Activated CD4-positive, alpha-beta memory T cell treated with anti-CD3 and anti-CD28 coated beads, Interleukin-2, amount 10 ng/mL, durations not matched to agents 7 days and 5 days (primary cell): ENCODE data around the gene TNP2. TPM values are rescaled to one million over a fixed set of nuclear protein-coding genes. Genes with fewer than 3 reads are reported as not detected.
"Not testable (repeated sequence)": the region's sequence is repeated elsewhere in the genome, so short reads cannot be mapped to it uniquely, and the experiment has no call there.

Experiments
- CTCF ChIA-PET: fragments of 350-600 bp; sonication (Branson Sonifier 250); formaldehyde crosslinking; loops from one replicate; lab custom pipeline; 2021; ENCODE audit warnings: antibody characterized with exemption, inconsistent platforms; lab: Charles Lee
- POLR2A ChIA-PET: fragments of 350-600 bp; sonication (Branson Sonifier 250); formaldehyde crosslinking; loops from one replicate; lab custom pipeline; 2021; ENCODE audit warnings: antibody characterized with exemption; lab: Charles Lee
- DNase-seq: peaks from one replicate; pipeline ENCODE4 v3.0.0-alpha.2; 2020
- H3K27ac Mint-ChIP-seq: one replicate; pipeline ENCODE4 v1.8.0; 2021; ENCODE audit warnings: mild to moderate bottlenecking, mixed read lengths
- H3K27me3 Mint-ChIP-seq: one replicate; pipeline ENCODE4 v1.8.0; 2021; ENCODE audit warnings: mixed read lengths
- H3K36me3 Mint-ChIP-seq: one replicate; pipeline ENCODE4 v1.8.0; 2021; ENCODE audit warnings: low read depth, mixed read lengths
- H3K4me1 Mint-ChIP-seq: one replicate; pipeline ENCODE4 v1.8.0; 2021; ENCODE audit warnings: mixed read lengths
- H3K4me3 Mint-ChIP-seq: one replicate; pipeline ENCODE4 v1.8.0; 2021; ENCODE audit warnings: mild to moderate bottlenecking, mixed read lengths
- H3K9me3 Mint-ChIP-seq: one replicate; pipeline ENCODE4 v1.8.0; 2021; ENCODE audit warnings: mixed read lengths
- total RNA-seq, 2 experiments: library from RNA; stranded (reverse); gene quantifications; one replicate each; pipeline ENCODE4 v1.2.3, GENCODE V29; 2021

Gene TNP2
- total RNA-seq, 2 experiments from 2014 or later = not detected

DNA sequence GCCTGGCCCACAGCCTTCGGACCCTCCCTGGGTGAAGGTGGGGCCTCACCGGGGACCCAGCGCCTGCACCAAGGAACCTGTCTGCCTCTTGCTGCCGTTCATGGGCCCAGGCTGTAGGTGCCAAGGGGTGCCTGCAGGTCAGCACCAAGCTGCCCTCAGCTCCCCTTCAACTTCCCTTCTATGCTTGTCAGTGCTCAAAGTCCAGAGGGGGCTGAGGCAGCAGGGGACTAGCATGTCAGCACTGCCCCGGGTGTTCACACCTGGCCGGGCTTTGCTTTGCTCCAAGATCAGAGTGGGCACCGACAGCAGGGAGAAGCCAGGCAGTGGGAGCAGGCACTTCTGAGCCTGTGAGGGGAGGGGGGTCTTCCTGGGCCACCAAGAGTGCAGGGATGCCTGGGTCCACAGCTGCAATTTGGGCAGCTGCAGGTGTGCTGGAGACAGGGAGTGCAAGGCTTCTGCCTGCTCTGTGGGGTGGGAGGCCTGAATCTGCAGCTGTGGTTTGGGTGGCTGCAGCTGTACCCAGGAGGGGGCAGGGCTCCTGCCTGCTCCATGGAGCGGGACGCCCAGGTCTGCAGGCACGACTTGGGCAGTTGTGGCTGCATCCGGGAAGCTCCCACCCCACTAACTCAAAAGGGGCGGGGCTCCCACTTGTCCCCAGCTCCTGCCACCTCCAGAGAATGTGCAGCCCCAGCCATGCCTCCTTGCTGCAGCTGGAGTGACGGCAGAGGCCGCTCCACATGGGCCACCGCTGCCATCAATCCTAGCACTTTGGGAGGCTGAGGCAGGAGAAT, 39.6 kb upstream of the TNP2 start:
- POLR2A ChIA-PET = interaction anchor here (0.7 to 1.3 kb wide), 4 partner anchors 9 to 84 kb away, joined by 3 to 4 read pairs (median 4); no protein-coding TSS in a partner anchor

GRCh38 chr16:11307639-11308492, 38.7 kb upstream of the TNP2 start:
- H3K27me3 Mint-ChIP-seq = peaks cover 7% of the 10 kb centered on the region
- H3K36me3 Mint-ChIP-seq = peaks cover 2% of the 10 kb centered on the region
- H3K9me3 Mint-ChIP-seq = no peaks in the 10 kb centered on the region
- H3K27ac Mint-ChIP-seq = no peak overlapping the region
- no peak for DNase-seq
- POLR2A ChIA-PET = interaction anchor here (0.7 to 1.3 kb wide), 3 partner anchors 8 to 83 kb away, joined by 3 to 4 read pairs (median 3); no protein-coding TSS in a partner anchor
- peaks cover 54% of the 10 kb centered on the region for H3K4me1 Mint-ChIP-seq
- CTCF ChIA-PET = interaction anchor here (1.0 to 1.7 kb wide), 2 partner anchors 9 to 52 kb away, joined by 3 to 5 read pairs; partner anchors contain the start of gene SOCS1
- H3K4me3 Mint-ChIP-seq = no peak overlapping the region

More for the DNA sequence above, 39.6 kb upstream of the TNP2 start:
- no peaks in the 10 kb centered on the region for H3K9me3 Mint-ChIP-seq
- no peak overlapping the region for H3K27ac Mint-ChIP-seq
- H3K27me3 Mint-ChIP-seq = peaks cover 7% of the 10 kb centered on the region
- no peak overlapping the region for H3K4me3 Mint-ChIP-seq
- no peak for DNase-seq
- peaks cover 62% of the 10 kb centered on the region for H3K4me1 Mint-ChIP-seq
- peaks cover 5% of the 10 kb centered on the region for H3K36me3 Mint-ChIP-seq
- CTCF ChIA-PET = interaction anchor here (1.7 kb wide), 1 partner anchor 53 kb away, joined by 5 read pairs; the partner anchor contains the start of gene SOCS1

GRCh38 chr16:11306997-11307638, 38.0 kb upstream of the TNP2 start:
- Mint-ChIP-seq H3K9me3 (no peaks in the 10 kb centered on the region), H3K4me3 (no peak overlapping the region), H3K36me3 (no peaks in the 10 kb centered on the region), H3K4me1 (peaks cover 46% of the 10 kb centered on the region), H3K27me3 (peaks cover 7% of the 10 kb centered on the region), H3K27ac (no peak overlapping the region)
- POLR2A ChIA-PET = interaction anchor here (1.3 kb wide), 1 partner anchor 9 kb away, joined by 4 read pairs; no protein-coding TSS in a partner anchor
- CTCF ChIA-PET = interaction anchor here (1.0 to 1.7 kb wide), 2 partner anchors 8 to 52 kb away, joined by 3 to 5 read pairs; partner anchors contain the start of gene SOCS1
- no peak for DNase-seq

DNA sequence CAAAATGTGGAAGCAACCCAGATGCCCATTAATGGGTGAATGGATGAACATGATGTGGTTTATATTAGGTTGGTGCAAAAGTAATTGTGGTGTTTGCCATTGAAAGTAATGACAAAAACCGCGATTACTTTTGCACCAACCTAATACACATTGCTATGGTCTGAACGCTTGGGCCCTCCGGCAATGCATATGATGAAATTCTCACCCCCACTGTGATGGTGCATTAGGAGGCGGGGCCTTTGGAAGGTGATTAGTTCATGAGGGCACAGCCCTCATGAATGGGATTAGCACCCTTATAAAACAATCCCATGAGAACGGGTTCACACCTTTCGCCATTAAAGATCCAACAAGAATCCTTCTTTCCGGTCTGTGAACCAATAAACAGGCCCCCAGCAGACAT, 37.3 kb upstream of the TNP2 start:
- Mint-ChIP-seq H3K4me1 (peaks cover 40% of the 10 kb centered on the region), H3K9me3 (no peaks in the 10 kb centered on the region), H3K36me3 (no peaks in the 10 kb centered on the region), H3K27me3 (peaks cover 9% of the 10 kb centered on the region), H3K27ac (no peak overlapping the region), H3K4me3 (no peak overlapping the region)
- CTCF ChIA-PET = no interaction called here
- DNase-seq = no peak
- POLR2A ChIA-PET = no interaction called here

DNA sequence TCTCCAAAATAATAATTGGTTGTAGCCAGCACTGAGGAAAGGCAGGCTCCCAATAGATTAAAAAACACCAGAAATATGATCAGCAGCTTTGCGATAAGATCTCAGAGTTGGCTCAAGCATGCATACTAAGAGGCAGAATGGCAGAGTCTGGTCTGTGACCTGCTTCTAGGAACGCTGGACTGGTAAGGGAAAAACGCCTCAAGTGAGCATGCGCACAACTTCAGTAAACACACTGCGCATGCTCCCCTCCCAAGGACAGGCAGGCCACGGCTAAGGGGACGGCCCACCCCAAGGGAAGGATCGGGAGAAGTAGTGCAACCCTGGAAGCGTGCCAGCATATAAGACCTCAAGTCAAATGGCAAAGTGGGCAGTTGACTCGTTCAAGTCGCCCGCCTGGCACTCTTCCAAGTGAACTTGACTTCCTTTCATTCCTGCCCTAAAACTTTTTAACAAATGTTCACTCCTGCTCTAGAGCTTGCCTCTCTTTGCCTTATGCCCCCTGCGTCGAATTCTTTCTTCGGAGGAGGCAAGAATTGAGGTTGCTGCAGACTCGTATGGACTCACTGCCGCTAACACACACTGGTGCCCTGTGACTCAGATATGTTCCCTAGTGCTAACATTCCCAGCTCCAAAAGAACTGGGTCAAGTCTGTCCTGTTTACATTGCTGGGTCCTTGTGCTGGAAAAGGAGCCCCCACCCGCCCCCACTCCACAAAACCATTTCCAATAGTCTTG, 34.4 kb upstream of the TNP2 start:
- POLR2A ChIA-PET = no interaction called here
- CTCF ChIA-PET = no interaction called here
- no peak overlapping the region for H3K4me3 Mint-ChIP-seq
- H3K27me3 Mint-ChIP-seq = peaks cover 14% of the 10 kb centered on the region
- H3K36me3 Mint-ChIP-seq = no peaks in the 10 kb centered on the region
- peaks cover 17% of the 10 kb centered on the region for H3K4me1 Mint-ChIP-seq
- H3K27ac Mint-ChIP-seq = no peak overlapping the region
- DNase-seq = no peak
- no peaks in the 10 kb centered on the region for H3K9me3 Mint-ChIP-seq

DNA sequence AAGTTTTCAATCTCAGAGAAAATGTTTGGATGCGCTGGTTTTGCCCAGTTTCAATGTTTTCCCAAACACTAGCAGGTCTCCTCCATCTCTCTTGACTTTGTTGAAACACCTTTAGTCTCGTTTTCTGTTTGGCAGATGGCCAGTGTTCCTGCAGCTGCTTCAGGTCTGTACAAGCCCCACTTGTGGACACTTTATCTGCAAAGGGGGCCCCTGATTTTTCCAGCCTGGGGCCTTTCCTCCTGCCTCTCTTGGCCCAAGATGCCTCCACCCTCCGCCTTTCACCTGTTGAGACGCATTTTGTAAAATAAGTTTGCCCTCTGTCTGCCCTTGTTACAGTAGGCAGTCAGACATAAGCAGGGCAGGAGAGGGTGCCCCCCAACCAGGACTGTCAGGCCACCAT, 33.9 kb upstream of the TNP2 start:
- Mint-ChIP-seq H3K9me3 (no peaks in the 10 kb centered on the region), H3K27me3 (peaks cover 16% of the 10 kb centered on the region), H3K4me1 (peaks cover 13% of the 10 kb centered on the region), H3K4me3 (no peak overlapping the region), H3K27ac (no peak overlapping the region), H3K36me3 (no peaks in the 10 kb centered on the region)
- ChIA-PET CTCF (no interaction called here), POLR2A (no interaction called here)
- DNase-seq = no peak

GRCh38 chr16:11301645-11302501, 32.7 kb upstream of the TNP2 start:
- Mint-ChIP-seq H3K4me3 (no peak overlapping the region), H3K4me1 (peaks cover 16% of the 10 kb centered on the region), H3K27ac (no peak overlapping the region), H3K36me3 (no peaks in the 10 kb centered on the region), H3K9me3 (no peaks in the 10 kb centered on the region), H3K27me3 (peaks cover 20% of the 10 kb centered on the region)
- no peak for DNase-seq
- CTCF ChIA-PET = no interaction called here
- POLR2A ChIA-PET = no interaction called here

DNA sequence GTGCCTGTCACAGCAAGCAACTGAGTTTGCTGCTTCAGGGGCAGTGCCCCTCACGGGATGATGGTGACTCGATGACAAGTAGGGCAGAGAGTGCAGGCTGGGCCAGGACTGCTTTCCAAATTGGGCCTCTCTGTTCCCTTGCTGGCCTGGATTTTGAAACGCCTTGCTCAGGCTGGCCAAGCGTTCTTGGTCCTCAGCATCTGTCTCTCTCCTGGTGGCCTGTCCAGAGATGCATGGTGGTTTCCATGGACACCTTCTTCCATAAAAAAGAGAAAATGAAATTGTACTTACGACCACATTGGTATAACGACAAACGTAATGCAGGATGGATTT, 31.4 kb upstream of the TNP2 start:
- Mint-ChIP-seq H3K27ac (no peak overlapping the region), H3K36me3 (no peaks in the 10 kb centered on the region), H3K9me3 (no peaks in the 10 kb centered on the region), H3K4me1 (peaks cover 18% of the 10 kb centered on the region), H3K4me3 (no peak overlapping the region), H3K27me3 (peaks cover 18% of the 10 kb centered on the region)
- DNase-seq = no peak
- POLR2A ChIA-PET = interaction anchor here (1.0 kb wide), 1 partner anchor 12 kb away, joined by 3 read pairs; no protein-coding TSS in a partner anchor
- CTCF ChIA-PET = no interaction called here

- no peaks in the 10 kb centered on the region for H3K9me3 Mint-ChIP-seq
- POLR2A ChIA-PET = interaction anchor here (0.8 to 1.0 kb wide), 2 partner anchors 9 to 12 kb away, joined by 3 read pairs; no protein-coding TSS in a partner anchor
Measured at GRCh38 chr16:11299865-11300559, 30.9 kb upstream of the TNP2 start.

DNA sequence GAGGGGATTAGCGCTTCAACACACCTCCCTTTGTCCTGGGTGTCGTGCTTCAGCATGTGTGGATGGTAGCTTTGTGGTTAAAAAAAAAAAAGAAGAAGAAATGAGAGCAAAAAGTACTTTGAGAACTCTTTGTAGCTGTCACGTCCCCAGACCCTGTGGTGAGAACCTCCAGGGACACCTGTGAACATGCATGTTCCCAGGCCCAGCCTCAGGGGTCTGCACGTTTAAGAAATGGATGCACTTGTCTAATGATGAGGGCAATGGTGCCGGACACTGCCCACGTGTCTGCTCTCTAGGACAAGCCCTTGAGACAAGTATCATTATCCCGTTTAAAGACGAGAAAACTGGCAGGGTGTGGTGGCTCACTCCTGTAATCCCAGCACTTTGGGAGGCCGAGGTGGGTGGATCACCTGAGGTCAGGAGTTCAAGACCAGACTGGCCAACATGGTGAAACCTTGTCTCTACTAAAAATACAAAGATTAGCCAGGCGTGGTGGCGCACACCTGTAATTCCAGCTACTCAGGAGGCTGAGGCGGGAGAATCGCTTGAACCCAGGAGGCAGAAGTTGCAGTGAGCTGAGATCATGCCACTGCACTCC, 29.9 kb upstream of the TNP2 start:
- DNase-seq, H3K36me3 Mint-ChIP-seq, H3K9me3 Mint-ChIP-seq, H3K4me3 Mint-ChIP-seq, H3K27ac Mint-ChIP-seq: not testable (repeated sequence)
- POLR2A ChIA-PET = interaction anchor here (0.9 to 2.9 kb wide), 2 partner anchors 35 to 55 kb away, joined by 3 to 18 read pairs; no protein-coding TSS in a partner anchor
- H3K27me3 Mint-ChIP-seq = peaks cover 26% of the 10 kb centered on the region
- peaks cover 18% of the 10 kb centered on the region for H3K4me1 Mint-ChIP-seq
- CTCF ChIA-PET = interaction anchor here (1.1 to 2.6 kb wide), 7 partner anchors 9 to 328 kb away, joined by 3 to 13 read pairs (median 4); no protein-coding TSS in a partner anchor

More at GRCh38 chr16:11299865-11300559, 30.9 kb upstream of the TNP2 start:
- Mint-ChIP-seq H3K27me3 (peaks cover 23% of the 10 kb centered on the region), H3K4me1 (peaks cover 18% of the 10 kb centered on the region), H3K27ac (no peak overlapping the region), H3K4me3 (no peak overlapping the region), H3K36me3 (no peaks in the 10 kb centered on the region)
- no peak for DNase-seq
- CTCF ChIA-PET = no interaction called here
